HL-60/S4 (cell line): Measurements from ENCODE around the gene CD44.

Experiments
- in situ Hi-C: fragments of 300-500 bp; cut with MboI; formaldehyde crosslinking; loops from 2 replicates; pipeline ENCODE4 v1.14.3; 2022; ENCODE audit warnings: low sequenced_read_pairs

The CD44 gene

GRCh38 chr11:35136311-35136710 lies 2.7 kb upstream of the CD44 start:
- in situ Hi-C loops, result no loop called here

GRCh38 chr11:35138058-35138457 lies 913 bp upstream of the CD44 start:
- in situ Hi-C loops, result no loop called here

GRCh38 chr11:35138606-35138942 lies 397 bp upstream of the CD44 start:
- in situ Hi-C loops, result no loop called here

GRCh38 chr11:35139722-35140282 lies 831 bp downstream of the CD44 start:
- in situ Hi-C loops, result no loop called here

GRCh38 chr11:35141071-35141470 lies 2.1 kb downstream of the CD44 start:
- in situ Hi-C loops, result no loop called here

- in situ Hi-C loops, result no loop called here
Measured at GRCh38 chr11:35141571-35141971, 2.6 kb downstream of the CD44 start.

- in situ Hi-C loops, result no loop called here
Measured at GRCh38 chr11:35142481-35143075, 3.6 kb downstream of the CD44 start.

- in situ Hi-C loops, result no loop called here
Measured at GRCh38 chr11:35143297-35144135, 4.5 kb downstream of the CD44 start.

- in situ Hi-C loops, result no loop called here
Measured at GRCh38 chr11:35144136-35144741, 5.3 kb downstream of the CD44 start.

- in situ Hi-C loops, result no loop called here
Measured at GRCh38 chr11:35144806-35145205, 5.8 kb downstream of the CD44 start.

GRCh38 chr11:35145271-35145670 lies 6.3 kb downstream of the CD44 start:
- in situ Hi-C loops, result no loop called here

GRCh38 chr11:35146074-35146521 lies 7.1 kb downstream of the CD44 start:
- in situ Hi-C loops, result no loop called here

GRCh38 chr11:35146711-35147110 lies 7.7 kb downstream of the CD44 start:
- in situ Hi-C loops, result no loop called here

- in situ Hi-C loops, result no loop called here
Measured at GRCh38 chr11:35147235-35147634, 8.3 kb downstream of the CD44 start.

- in situ Hi-C loops, result no loop called here
Measured at GRCh38 chr11:35148163-35148837, 9.3 kb downstream of the CD44 start.

- in situ Hi-C loops, result no loop called here
Measured at GRCh38 chr11:35150454-35150853, 11.5 kb downstream of the CD44 start.

- in situ Hi-C loops, result no loop called here
Measured at GRCh38 chr11:35151241-35151640, 12.3 kb downstream of the CD44 start.

- in situ Hi-C loops, result no loop called here
Measured at GRCh38 chr11:35151683-35152280, 12.8 kb downstream of the CD44 start.

- in situ Hi-C loops, result no loop called here
Measured at GRCh38 chr11:35152575-35152974, 13.6 kb downstream of the CD44 start.

GRCh38 chr11:35153280-35153679 lies 14.3 kb downstream of the CD44 start:
- in situ Hi-C loops, result no loop called here

GRCh38 chr11:35154952-35155351 lies 16.0 kb downstream of the CD44 start:
- in situ Hi-C loops, result no loop called here
